ENCODE results near the gene ELMOD1.
A peak's percentile ranks its signal among the peaks of the same experiment; 100 is the strongest.

ELMOD1 gene

GRCh38 chr11:107583629-107584195, 7.2 kb upstream of the ELMOD1 start:
- no peak for DNase-seq (ENCODE audit: low spot score)

- DNase-seq (ENCODE audit: low spot score): no peak
Measured at GRCh38 chr11:107587306-107587979, 3.5 kb upstream of the ELMOD1 start.

DNA sequence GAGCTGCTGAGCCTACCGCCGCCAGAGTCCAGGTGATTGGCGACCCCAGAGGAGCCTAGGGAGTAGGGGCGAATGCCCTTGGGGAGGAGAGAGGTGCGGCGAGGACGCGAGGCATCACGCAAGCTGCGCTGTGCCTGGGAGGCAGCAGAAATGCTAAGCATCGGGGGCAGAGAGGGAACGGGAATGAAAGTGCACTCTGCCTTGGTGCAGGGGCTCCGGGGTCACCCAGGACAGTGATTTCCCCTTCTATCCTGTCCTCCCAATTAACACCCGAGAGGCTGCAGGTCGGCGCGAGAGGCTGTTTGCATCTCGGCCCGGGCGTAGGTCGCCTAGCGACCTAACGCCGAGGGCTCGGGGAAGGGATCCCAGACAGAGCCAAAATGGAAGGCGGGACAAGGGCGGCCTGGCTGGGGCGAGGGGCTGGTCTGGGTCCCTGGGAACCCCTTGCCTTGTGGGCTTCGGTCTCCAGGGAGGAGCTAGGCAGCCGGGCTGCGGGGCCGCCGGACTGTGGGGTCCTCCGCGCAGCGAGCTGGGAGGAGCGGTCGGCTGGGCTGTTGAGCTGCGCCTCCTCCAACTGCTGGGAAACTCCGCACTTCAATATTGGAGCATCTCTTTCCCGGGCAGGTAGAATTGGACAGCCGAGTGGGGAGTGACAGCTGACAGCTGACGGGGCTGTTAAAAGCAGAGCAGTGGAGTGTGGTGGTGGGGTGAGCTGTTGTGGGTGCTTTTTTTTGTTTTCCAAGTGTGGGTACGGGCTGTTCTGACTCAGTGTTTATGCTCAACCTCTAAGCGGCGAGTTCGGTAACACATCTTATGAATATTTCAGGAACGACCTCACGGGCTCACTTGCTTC, 657 bp downstream of the ELMOD1 start:
- peak; percentile 3 for DNase-seq (ENCODE audit: low spot score)

GRCh38 chr11:107592231-107592590, 1.3 kb downstream of the ELMOD1 start:
- no peak for DNase-seq (ENCODE audit: low spot score)

DNA sequence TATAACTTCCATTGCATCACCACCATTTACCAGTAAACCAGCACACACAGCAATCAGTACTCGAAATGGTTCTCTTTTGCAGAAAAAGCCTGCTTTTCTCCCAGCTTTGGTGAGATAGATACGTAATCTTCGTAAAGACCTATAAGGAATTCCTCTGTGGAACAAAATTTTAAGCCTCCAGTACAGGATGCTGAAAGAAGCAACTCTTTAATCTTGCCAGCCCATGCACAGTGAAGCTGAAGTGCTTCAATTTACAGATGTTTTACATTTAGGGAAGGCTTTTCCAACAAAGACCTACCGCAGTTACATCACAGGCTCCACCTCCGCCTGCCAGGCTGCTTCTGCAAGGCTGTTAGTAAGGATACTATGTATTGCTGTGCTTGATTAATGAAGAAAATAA, 1.9 kb downstream of the ELMOD1 start:
- DNase-seq (ENCODE audit: low spot score): no peak

DNA sequence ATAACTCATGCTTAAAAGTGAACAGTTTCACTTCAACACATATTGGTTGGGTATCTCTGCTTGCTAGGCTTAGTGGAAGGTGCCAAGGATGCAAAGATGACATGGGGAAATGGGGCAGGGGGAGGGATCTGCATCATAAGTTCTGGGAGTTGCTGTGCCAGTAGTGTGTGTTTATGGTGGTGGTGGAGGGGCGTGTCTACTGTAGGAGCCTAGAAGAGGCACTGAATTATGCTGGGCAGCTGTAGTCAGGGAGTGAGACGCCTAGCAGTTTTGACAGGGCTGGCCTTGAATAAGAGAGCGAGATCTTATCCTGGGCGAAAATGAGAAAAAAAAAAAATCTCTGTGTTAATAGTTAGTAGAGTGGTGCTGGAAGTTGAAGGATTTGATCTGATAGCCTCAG, 3.0 kb downstream of the ELMOD1 start:
- DNase-seq (ENCODE audit: low spot score): no peak

GRCh38 chr11:107594736-107595135, 3.8 kb downstream of the ELMOD1 start:
- no peak for DNase-seq (ENCODE audit: low spot score)

DNA sequence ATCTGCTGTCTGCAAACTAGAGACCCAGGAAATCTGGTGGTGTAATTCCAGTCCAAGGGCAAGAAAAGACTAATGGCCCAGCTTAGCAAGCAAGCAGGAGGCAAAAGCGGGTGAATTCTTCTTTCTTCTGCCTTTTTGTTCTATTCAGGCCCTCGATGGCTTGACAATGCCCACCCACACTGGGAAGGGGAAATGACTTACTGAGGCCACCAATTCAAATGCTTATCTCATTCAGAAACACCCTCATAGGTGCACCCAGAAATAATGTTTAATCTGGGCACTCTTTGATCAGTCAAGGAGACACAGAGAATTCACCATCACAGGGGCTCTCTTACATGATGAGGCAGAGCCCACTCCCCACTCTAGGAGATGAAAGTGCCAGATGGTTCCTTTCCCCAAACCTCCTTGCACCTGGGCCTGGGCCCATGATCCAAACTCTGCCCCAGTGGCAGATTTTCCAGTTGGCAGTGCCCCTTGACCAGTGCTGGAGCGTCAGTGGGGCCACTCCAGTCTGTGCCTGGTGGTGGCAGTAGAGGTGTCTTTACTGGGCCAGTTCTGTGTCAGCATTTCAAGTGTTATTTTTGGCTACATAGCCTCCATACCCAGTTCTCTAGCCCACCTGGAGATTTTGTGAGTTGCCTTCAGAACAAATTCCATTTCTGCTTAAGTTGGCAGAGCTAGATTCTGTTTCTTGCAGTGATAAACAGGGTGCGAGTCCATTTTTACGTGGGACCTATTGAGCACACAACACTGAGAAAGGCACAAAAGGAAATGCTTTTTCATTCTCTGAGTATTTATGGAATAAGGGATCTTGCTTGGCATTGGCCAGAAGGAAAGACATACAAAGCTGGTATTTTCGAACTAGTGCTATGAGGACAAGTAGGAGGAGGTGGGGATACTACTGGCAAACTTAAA, 7.5 kb downstream of the ELMOD1 start:
- no peak for DNase-seq (ENCODE audit: low spot score)

GRCh38 chr11:107605061-107606006, 14.4 kb downstream of the ELMOD1 start:
- no peak for DNase-seq (ENCODE audit: low spot score)

- no peak for DNase-seq (ENCODE audit: low spot score)
Measured at GRCh38 chr11:107606141-107606540, 15.2 kb downstream of the ELMOD1 start.

DNA sequence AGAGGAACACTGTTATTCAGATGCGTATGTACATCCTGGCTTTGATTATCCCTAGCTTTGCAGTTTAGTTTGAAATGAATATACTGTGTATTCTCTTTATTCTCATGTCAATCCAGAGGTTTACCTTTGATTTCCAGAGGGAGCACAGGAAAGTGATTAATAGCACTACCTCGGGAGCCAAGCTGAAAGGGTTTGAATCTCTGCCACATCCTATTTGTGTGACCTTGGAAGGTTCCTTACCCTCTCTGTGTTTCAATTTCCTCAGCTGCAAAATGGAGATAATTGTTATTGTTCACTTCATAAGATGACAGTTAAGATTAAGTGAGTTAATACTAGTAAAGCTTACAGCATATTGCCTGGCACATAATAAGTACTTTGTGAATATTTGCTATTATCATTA, 17.9 kb downstream of the ELMOD1 start:
- DNase-seq (ENCODE audit: low spot score): no peak

- DNase-seq (ENCODE audit: low spot score): no peak
Measured at GRCh38 chr11:107609400-107610218, 18.7 kb downstream of the ELMOD1 start.

- DNase-seq (ENCODE audit: low spot score): no peak
Measured at GRCh38 chr11:107612445-107612844, 21.5 kb downstream of the ELMOD1 start.

- DNase-seq (ENCODE audit: low spot score): no peak
Measured at GRCh38 chr11:107619926-107620325, 29.0 kb downstream of the ELMOD1 start.

DNA sequence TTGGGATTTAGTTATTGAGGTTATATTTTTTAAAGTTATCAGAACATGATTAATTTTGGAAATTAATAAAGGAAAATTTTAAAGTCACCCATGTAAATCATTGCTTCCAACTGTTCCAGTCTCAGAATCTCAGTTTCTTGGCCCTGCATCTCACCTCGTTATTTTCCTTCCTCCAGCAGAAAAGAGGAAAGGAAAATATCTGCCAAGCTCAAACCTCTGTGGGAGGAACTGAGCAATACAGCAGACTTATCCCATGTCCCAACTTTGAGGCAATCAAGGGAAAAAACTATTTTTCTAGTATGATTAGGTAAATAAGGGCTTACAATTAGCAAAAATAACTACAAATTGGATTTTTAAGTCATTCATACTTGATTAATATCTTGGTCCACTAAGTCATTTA, 30.1 kb downstream of the ELMOD1 start:
- DNase-seq (ENCODE audit: low spot score): no peak

DNA sequence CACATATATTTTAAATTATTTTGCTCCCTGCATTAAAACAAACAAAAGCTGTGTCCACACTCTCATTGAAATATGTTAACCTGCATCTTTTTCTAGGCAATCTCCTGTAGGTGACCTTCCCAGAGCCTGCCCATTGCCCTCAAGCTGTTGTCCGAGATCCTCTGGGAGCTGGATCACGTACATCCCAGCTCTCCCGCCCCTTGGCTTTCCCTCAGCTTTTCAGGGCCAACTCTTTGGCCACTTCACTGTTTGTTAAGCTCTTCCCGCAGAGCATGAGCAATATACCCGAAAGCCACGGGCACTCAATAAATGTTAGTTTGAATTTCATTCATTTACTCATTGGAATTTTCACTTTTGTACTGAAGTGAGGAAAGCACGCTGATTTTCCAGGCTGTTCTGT, 32.2 kb downstream of the ELMOD1 start:
- no peak for DNase-seq (ENCODE audit: low spot score)

- no peak for DNase-seq (ENCODE audit: low spot score)
Measured at GRCh38 chr11:107624983-107625684, 34.2 kb downstream of the ELMOD1 start.

DNA sequence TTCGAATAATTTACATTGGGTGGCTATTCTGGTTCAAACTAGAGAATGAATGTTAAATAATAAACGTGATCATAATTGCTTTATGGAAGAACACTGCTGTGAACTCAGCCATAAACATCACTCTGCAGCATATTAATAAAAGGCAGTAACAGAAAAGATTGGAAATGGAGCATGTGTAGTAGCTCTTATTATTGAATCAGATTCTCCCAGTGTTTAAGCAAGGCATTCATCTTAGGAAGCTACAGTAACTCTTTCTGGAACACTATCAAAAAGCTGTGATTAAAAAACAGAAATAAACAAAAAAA, 34.7 kb downstream of the ELMOD1 start:
- DNase-seq (ENCODE audit: low spot score): no peak

DNA sequence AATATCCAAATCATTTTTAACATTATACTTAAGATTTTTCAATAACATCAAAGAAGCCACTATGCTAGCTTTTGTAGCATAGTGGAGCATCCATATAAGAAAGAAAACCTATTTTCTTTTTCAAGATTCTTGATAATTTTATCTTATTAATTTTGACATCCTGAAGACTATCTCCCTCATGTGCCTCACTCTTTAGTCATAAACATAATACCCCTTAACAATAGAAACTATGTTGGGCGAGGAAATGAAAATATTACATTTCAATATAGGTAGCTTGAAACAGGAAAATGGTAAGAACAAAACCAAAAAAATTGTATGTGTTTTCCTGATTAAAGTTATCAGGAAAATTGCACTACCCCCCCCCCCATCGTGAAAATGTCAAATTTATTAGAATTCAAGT, 40.1 kb downstream of the ELMOD1 start:
- DNase-seq (ENCODE audit: low spot score): no peak

- no peak for DNase-seq (ENCODE audit: low spot score)
Measured at GRCh38 chr11:107631931-107632330, 41.0 kb downstream of the ELMOD1 start.

All from CD4-positive, alpha-beta T cell treated with Interleukin-6 at 100 ng/mL for 8 hours (primary cell).